OCI-LY1 (cell line): ENCODE measurements around the gene PDCD10.

Experiments used
- H2AFZ ChIP-seq: fragments of 200-600 bp; sonication (generic), shearing (Covaris generic); 2 replicates; pipeline ENCODE4 v1.6.0; 2014; ENCODE audit warnings: antibody characterized with exemption, mild to moderate bottlenecking, low read length
- H3F3A ChIP-seq: fragments of 200-600 bp; sonication (generic), shearing (Covaris generic); 2 replicates; pipeline ENCODE4 v1.6.0; 2014; ENCODE audit warnings: mild to moderate bottlenecking, antibody characterized with exemption, low read length, moderate library complexity; ENCODE audit not compliant: insufficient read depth
- H3K27ac ChIP-seq: fragments of 200-600 bp; sonication (generic); 2 replicates; pipeline ENCODE4 v1.5.1; 2014; ENCODE audit warnings: low read length, mixed run types, mild to moderate bottlenecking, low read depth; ENCODE audit not compliant: poor library complexity, severe bottlenecking
- H3K27me3 ChIP-seq: fragments of 200-600 bp; sonication (generic); 2 replicates; pipeline ENCODE4 v1.6.0; 2014; ENCODE audit warnings: antibody characterized with exemption, mild to moderate bottlenecking, low read length, moderate library complexity; ENCODE audit not compliant: insufficient read depth
- H3K36me3 ChIP-seq: fragments of 200-600 bp; sonication (generic); 2 replicates; pipeline ENCODE4 v1.6.1; 2014; ENCODE audit warnings: mild to moderate bottlenecking, antibody characterized with exemption, low read length, moderate library complexity, mixed read lengths; ENCODE audit not compliant: insufficient read depth
- H3K4me1 ChIP-seq: fragments of 200-600 bp; sonication (generic); 2 replicates; pipeline ENCODE4 v1.5.1; 2014; ENCODE audit warnings: mild to moderate bottlenecking, low read length, moderate library complexity; ENCODE audit not compliant: insufficient read depth, severe bottlenecking
- H3K4me2 ChIP-seq: fragments of 200-600 bp; sonication (generic), shearing (Covaris generic); 2 replicates; pipeline ENCODE4 v1.6.1; 2014; ENCODE audit warnings: low read length
- H3K4me3 ChIP-seq: fragments of 200-600 bp; sonication (generic); 2 replicates; pipeline ENCODE4 v1.5.1; 2014; ENCODE audit warnings: low read length, low read depth, mild to moderate bottlenecking, mixed read lengths; ENCODE audit not compliant: poor library complexity, severe bottlenecking
- H3K79me2 ChIP-seq: fragments of 200-600 bp; shearing (Covaris generic); 2 replicates; pipeline ENCODE4 v1.6.1; 2016; ENCODE audit warnings: mixed run types, low read length, mixed read lengths; ENCODE audit not compliant: insufficient read depth
- H3K9ac ChIP-seq: fragments of 200-600 bp; sonication (generic), shearing (Covaris generic); 2 replicates; pipeline ENCODE4 v1.6.1; 2014; ENCODE audit warnings: mild to moderate bottlenecking, low read length, mixed read lengths
- H3K9me2 ChIP-seq: fragments of 200-600 bp; sonication (generic), shearing (Covaris generic); 2 replicates; pipeline ENCODE4 v1.6.1; 2014; ENCODE audit warnings: low read depth, mild to moderate bottlenecking, low read length, mixed read lengths
- H3K9me3 ChIP-seq: fragments of 200-600 bp; shearing (Covaris generic); 2 replicates; pipeline ENCODE4 v1.6.1; 2014; ENCODE audit warnings: low read length, mixed read lengths
- H4K20me1 ChIP-seq: fragments of 200-600 bp; sonication (generic), shearing (Covaris generic); 2 replicates; pipeline ENCODE4 v1.6.0; 2016; ENCODE audit warnings: mild to moderate bottlenecking, low read length; ENCODE audit not compliant: insufficient read depth
- CTCF ChIP-seq: fragments of 200-600 bp; sonication (generic), shearing (Covaris generic); IDR thresholded peaks from 2 replicates; pipeline ENCODE4 v1.5.1; 2017; ENCODE audit warnings: mild to moderate bottlenecking, antibody characterized with exemption, low read length, moderate library complexity, mixed read lengths
- EZH2 ChIP-seq: fragments of 200-600 bp; sonication (generic), shearing (Covaris generic); IDR thresholded peaks from 2 replicates; pipeline ENCODE4 v1.8.0; 2017; ENCODE audit warnings: borderline replicate concordance, mixed run types, mild to moderate bottlenecking, antibody characterized with exemption, low read length, moderate library complexity, mixed read lengths

Gene PDCD10

GRCh38 chr3:167656821-167657220 lies 77.9 kb downstream of the PDCD10 start:
- Histone ChIP-seq H2AFZ (no peak overlapping the region), H3F3A (no peaks in the 10 kb centered on the region), H3K36me3 (no peaks in the 10 kb centered on the region), H3K9me2 (no peaks in the 10 kb centered on the region), H3K4me1 (no peaks in the 10 kb centered on the region), H3K9me3 (no peaks in the 10 kb centered on the region), H3K4me2 (no peak overlapping the region), H3K79me2 (no peaks in the 10 kb centered on the region), H4K20me1 (no peaks in the 10 kb centered on the region), H3K9ac (no peak overlapping the region), H3K27ac (no peak overlapping the region), H3K27me3 (0 out of 2 replicates have a peak, but pooled peaks cover 4% of the 10 kb centered on the region), H3K4me3 (no peak overlapping the region)
- TF ChIP-seq EZH2 = no peak
- no peak for TF ChIP-seq CTCF

- no peak within 1 kb of the TSS for H3K4me3 ChIP-seq
- H3F3A ChIP-seq = no peaks in the 10 kb centered on the region
- H3K9me3 ChIP-seq = no peaks in the 10 kb centered on the region
- TF ChIP-seq EZH2 (no peak), CTCF (no peak)
- no peaks in the 10 kb centered on the region for H3K4me1 ChIP-seq
- H2AFZ ChIP-seq = no peak within 1 kb of the TSS
- no peaks in the 10 kb centered on the region for H3K9me2 ChIP-seq
- H3K79me2 ChIP-seq = no peaks in the 10 kb centered on the region
- no peak within 1 kb of the TSS for H3K27ac ChIP-seq
- no peaks in the 10 kb centered on the region for H4K20me1 ChIP-seq
- H3K27me3 ChIP-seq = no peaks in the 10 kb centered on the region
- H3K9ac ChIP-seq = no peak within 1 kb of the TSS
- no peak within 1 kb of the TSS for H3K4me2 ChIP-seq
- no peaks in the 10 kb centered on the region for H3K36me3 ChIP-seq
Observed at GRCh38 chr3:167653760-167654159, 80.9 kb downstream of the PDCD10 start, which contains the start of gene WDR49. WDR49 (minus strand) TSS chr3:167653942; CDS start chr3:167653425, 517 bp downstream.

GRCh38 chr3:167653155-167653554 lies 81.5 kb downstream of the PDCD10 start:
- Histone ChIP-seq H3K4me3 (no peak overlapping the region), H3K36me3 (no peaks in the 10 kb centered on the region), H3F3A (no peaks in the 10 kb centered on the region), H3K27ac (no peak overlapping the region), H2AFZ (no peak overlapping the region), H3K4me2 (no peak overlapping the region), H3K79me2 (no peaks in the 10 kb centered on the region), H3K4me1 (no peaks in the 10 kb centered on the region), H3K9me3 (no peaks in the 10 kb centered on the region), H3K9me2 (no peaks in the 10 kb centered on the region), H4K20me1 (no peaks in the 10 kb centered on the region), H3K27me3 (no peaks in the 10 kb centered on the region), H3K9ac (no peak overlapping the region)
- no peak for TF ChIP-seq CTCF
- no peak for TF ChIP-seq EZH2
